HT1080 (cell line): ENCODE measurements around the gene ATP6AP1. TPM values are rescaled to one million over a fixed set of nuclear protein-coding genes. Genes with fewer than 3 reads are reported as not detected.

Experiments
- DNase-seq: peaks from one replicate; pipeline ENCODE4 v3.0.0-alpha.2; 2015; ENCODE audit warnings: low read depth
- small RNA-seq: library from RNA; depleted of rRNA; stranded (forward); fragments of <200 nt; gene quantifications from one replicate; pipeline ENCODE3, GENCODE V24; 2014
- total RNA-seq: library from RNA; depleted of rRNA; stranded (reverse); fragments of >200 nt; shearing (Covaris generic); gene quantifications from 2 replicates; pipeline ENCODE4 v1.2.3, GENCODE V29; 2014; rRNA removed

ATP6AP1 gene
- total RNA-seq, 1 experiment from 2014 or later = 44.4 TPM

- no peak for DNase-seq
Observed at GRCh38 chrX:154486052-154486395, 57.5 kb downstream of the ATP6AP1 start.

Small RNAs within 50 kb of the gene (small RNA-seq; reads per million reads assigned to genes)
- gene MIR6858 (not detected), gene SNORA70 (not detected)

Other genes starting within 250 kb of the ATP6AP1 start
- not detected in 2 replicates for gene OPN1MW, start 246.1 kb upstream of the ATP6AP1 start, total RNA-seq
- gene OPN1MW2, start 208.9 kb upstream of the ATP6AP1 start, total RNA-seq = not detected in 2 replicates
- gene OPN1MW3, start 171.1 kb upstream of the ATP6AP1 start, total RNA-seq = not detected in 2 replicates
- not detected in 2 replicates for gene TEX28, start 133.6 kb upstream of the ATP6AP1 start, total RNA-seq
- not detected in 2 replicates for gene TKTL1, start 132.9 kb upstream of the ATP6AP1 start, total RNA-seq
- 1,291 and 1,336 TPM in 2 replicates for gene FLNA, start 54.0 kb upstream of the ATP6AP1 start, total RNA-seq
- gene EMD, start 49.4 kb upstream of the ATP6AP1 start, total RNA-seq = 33.2 and 41.5 TPM in 2 replicates
- 3,228 and 3,649 TPM in 2 replicates for gene RPL10, start 30.3 kb upstream of the ATP6AP1 start, total RNA-seq
- 52.7 and 59.7 TPM in 2 replicates for gene DNASE1L1, start 19.4 kb upstream of the ATP6AP1 start, total RNA-seq
- 16.6 and 24.8 TPM in 2 replicates for gene TAFAZZIN, start 17.1 kb upstream of the ATP6AP1 start, total RNA-seq
- gene GDI1, start 8.5 kb downstream of the ATP6AP1 start, total RNA-seq = 64.4 and 92.9 TPM in 2 replicates
- gene FAM50A, start 15.5 kb downstream of the ATP6AP1 start, total RNA-seq = 36.6 and 37.4 TPM in 2 replicates
- gene PLXNA3, start 29.6 kb downstream of the ATP6AP1 start, total RNA-seq = 3.4 and 4.0 TPM in 2 replicates
- 37.4 and 40.2 TPM in 2 replicates for gene LAGE3, start 50.6 kb downstream of the ATP6AP1 start, total RNA-seq
- gene UBL4A, start 57.9 kb downstream of the ATP6AP1 start, total RNA-seq = 54.5 and 61.7 TPM in 2 replicates
- gene SLC10A3, start 62.0 kb downstream of the ATP6AP1 start, total RNA-seq = 26.9 and 28.0 TPM in 2 replicates
- 20.2 and 22.9 TPM in 2 replicates for gene FAM3A, start 87.6 kb downstream of the ATP6AP1 start, total RNA-seq
- 51.6 and 63.7 TPM in 2 replicates for gene G6PD, start 118.2 kb downstream of the ATP6AP1 start, total RNA-seq
- gene IKBKG, start 118.9 kb downstream of the ATP6AP1 start, total RNA-seq = 31.9 and 45.0 TPM in 2 replicates
- 130 and 312 TPM in 2 replicates for gene CTAG1A, start 156.5 kb downstream of the ATP6AP1 start, total RNA-seq
- gene CTAG1B, start 190.6 kb downstream of the ATP6AP1 start, total RNA-seq = 11.9 and 128 TPM in 2 replicates
- 633 and 765 TPM in 2 replicates for gene CTAG2, start 224.9 kb downstream of the ATP6AP1 start, total RNA-seq